Measurements from ENCODE around the gene NID1.

The NID1 gene

DNA sequence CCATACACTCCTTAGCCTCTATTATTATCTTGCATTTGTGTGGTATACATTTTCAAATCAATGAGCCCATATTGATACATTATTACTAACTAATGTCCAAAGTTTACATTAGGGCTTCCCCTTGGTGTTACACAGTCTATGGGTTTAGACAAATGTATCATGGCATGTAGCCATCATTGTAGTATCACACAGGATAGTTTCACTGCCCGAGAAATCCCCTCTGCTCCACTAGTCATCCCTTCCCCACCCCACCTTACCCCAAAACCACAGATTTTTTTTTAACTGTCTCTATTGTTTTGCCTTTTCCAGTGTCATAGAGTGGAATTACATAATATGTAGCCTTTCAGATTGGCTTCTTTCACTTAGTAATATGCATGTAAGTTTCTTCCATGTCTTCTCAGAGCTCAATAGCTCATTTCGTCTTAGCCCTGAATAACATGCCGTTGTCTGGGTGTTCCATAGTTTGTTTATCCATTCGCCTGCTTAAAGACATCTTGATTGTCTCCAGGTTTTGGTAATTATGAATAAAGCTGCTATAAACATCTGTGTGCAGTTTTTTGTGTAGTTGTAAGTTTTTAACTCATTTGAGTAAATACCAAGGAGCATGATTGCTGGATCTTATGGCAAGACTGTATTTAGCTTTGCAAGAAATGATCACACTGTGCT, 111.8 kb downstream of the NID1 start:
- no peak for DNase-seq

DNA sequence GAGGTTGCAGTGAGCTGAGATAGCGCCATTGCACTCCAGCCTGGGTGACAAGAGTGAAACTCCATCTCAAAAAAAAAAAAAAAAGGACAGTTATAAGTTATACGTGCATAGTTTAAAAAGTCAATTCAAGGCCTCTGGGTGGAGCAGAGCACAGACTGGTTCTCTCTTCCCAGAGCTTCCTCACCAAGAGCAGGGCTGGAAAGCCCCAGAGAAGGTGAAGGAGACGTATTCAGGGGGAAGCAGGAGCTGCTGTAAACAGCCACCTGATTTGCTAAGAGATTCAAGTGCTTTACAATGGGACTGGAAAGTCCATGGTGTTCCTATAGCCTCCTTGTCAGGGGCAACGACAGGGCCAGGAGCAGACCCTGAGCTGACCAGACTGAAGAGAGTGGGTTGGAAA, 113.2 kb downstream of the NID1 start:
- DNase-seq, result no peak

DNA sequence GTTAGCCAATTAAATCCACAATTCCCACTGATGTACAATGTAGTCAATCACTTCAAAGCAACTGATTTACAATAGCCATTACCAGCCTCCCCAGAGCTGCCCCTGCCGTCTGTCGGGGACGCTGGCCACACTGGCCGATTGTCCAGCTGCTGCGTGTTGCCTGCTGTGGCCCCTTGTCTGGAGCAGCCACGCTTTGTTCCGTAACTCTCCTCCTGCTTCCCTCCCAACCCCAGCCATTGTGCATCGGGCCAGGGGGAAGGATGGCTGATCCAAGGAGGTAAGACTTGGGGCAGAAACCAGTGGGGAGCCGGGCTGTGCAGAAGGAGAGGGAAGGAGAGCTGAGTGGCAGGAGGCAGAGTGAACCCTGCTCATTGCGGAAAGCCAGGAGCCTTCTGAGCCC, 114.6 kb downstream of the NID1 start:
- DNase-seq, result no peak

DNA sequence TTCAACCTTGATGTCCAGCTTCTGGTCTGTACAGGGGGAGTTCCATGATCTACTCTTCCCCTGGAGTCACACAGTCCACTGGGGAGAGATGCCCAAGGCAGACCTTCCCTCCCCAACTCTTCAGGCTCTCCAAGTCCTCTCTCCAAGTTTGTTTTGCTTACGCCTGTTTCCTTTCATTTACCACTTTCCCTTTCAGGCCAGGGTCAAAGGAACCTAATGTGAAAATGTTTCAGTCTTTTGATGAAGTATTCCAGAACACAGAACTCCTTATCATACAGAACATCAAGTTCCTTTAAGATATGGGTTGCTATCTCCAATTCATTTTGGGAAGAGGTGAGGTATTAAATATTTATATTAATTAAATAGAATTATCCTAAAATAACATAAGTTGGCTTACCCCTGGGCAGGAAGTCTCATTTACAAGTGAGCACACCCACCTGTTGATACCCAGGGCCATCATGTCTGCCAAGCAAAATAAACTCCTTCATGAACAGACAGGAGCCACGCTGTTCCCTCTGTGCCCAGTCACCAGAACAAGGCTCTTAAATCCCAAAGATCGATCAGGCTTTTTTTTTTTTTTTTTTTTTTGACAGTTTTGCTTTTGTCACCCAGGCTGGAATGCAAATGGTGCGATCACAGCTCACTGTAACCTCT, 116.0 kb downstream of the NID1 start:
- DNase-seq, result no peak

DNA sequence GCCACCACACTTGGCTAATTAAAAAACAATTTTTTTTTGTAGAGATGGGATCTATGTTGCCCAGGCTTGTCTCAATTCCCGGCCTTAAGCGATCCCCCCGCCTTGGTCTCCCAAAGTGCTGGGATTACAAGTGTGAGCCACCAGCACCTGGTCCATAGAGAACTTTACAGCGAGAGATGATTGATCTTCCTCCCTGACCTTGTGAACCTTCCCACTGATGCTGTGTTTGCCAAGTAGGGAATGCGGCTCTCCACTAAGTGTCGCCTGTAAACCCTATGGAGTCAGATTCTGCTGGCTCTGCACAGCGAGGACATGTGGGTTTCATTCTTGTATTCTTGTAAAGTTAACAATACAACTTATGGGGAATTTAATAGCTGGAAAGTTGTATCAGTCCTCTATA, 116.9 kb downstream of the NID1 start:
- DNase-seq, result no peak

DNA sequence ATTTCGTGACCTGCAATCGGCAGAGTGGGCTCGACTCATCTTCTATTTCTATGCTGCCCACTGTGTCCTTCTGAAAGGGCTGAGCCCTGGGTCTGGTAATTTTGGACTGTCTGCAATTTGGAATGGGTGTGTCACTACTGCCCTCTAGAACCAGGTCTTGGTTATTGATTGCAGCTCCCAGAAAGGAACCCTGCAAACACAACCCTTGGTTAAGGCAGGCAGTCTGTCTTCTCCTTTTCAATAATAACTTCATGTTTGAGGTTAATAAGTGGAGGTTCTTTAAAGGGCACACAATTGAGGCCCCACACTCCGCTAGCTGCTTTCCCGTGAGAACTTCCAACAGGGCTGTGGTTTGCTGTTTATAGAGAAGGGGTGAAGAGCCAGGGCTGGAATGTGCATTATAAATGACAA, 118.3 kb downstream of the NID1 start:
- DNase-seq, result no peak

DNA sequence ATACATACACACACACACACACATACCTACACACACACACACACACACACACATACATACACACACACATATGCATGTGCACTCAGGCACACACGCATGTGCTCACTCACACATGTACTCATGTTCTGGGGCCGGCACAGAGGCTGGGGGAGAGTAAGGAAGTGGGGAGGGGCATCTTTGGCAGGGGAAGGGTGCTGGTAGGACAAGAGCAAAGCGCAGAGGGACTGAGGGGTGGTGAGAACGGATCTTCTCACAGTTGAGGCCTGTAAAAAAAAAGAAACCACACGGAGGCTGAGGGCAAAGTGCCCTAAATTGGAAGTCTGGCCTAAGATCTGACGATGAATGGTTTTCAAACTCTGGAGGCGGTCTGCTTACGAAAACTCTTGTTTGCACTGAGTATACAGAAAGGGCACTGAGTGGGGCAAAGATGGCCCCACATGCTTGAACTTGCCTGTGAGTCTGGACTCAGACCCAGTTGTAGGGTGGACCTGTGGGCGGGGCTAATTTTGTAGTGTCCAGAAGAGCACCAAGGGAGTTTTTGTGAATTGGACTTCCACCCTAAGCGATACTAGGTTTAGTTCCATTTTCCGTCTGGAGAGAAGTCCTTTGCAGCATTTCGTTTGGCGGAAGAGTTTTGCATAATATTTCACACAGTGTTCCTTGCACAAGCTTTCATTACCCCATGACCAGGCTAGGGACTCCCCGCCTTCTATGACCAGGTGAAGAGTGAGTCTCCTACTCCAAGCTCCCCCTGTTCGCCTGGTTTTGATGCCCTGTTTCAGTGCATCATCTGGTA, 118.9 kb downstream of the NID1 start:
- no peak for DNase-seq

DNA sequence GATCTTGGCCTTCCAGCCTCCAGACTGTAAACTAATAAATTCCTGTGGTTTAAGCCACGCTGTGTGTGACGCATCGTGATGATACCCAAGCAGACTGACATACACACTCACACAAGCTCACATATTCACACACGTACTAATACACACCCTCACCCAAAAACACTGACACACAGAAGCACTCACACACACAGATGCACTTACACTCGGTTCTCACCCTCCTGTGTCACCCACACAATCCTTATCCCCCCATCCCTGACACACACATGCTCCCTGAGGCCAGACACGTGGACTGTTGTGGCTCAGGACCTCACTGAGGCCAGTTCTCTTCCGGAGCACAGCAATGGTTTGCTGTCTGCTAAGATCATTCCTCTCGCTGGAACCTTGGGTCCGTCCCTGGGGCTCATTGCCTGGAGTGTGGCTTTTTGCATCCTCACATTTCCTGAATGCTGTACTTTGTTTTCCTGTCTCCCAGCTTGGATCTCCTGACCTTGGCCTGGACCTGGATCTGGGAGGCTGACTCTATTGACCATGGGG, 121.2 kb downstream of the NID1 start:
- peak; percentile 49 for DNase-seq

DNA sequence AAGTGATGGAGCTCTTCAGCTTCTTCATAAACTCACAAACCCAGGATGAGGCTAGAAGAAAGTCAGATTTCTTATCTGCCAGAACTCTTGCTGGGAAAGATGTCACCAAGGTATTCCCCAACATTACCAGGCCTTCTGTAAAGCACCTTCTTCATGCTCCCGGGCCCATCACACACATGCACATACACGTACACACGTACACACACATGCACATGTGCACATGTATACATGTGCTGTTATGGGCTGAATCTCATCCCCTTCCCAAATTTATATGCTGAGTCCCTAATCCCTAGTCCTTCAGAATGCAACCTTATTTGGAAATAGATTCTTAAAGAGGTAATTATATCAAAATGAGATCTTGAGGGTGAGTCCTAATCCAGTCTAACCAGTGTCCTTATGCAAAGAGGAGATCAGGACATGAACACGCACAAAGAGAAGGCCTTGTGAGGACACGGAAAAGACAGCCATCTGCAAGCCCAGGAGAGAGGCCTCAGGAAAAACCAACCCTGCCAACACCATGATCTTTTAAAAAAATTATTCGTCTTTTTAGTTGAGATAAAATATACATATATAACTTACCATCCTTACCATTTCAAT, 121.8 kb downstream of the NID1 start:
- DNase-seq, result no peak

DNA sequence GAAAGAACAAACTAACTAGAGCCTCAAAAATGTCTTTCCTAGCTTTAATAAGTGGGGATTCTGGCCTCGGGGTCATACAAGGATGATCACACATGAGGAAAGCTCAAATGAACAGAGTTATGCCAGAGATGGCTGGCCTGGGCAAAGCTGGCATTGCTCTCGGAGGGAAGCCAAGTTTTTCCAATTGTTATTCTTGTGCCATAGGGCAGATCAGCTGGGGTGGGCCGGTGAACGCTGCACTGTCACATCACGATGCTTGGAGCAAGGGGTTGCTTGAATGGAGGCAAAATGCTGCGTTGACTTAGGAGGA, 122.3 kb downstream of the NID1 start:
- no peak for DNase-seq

DNA sequence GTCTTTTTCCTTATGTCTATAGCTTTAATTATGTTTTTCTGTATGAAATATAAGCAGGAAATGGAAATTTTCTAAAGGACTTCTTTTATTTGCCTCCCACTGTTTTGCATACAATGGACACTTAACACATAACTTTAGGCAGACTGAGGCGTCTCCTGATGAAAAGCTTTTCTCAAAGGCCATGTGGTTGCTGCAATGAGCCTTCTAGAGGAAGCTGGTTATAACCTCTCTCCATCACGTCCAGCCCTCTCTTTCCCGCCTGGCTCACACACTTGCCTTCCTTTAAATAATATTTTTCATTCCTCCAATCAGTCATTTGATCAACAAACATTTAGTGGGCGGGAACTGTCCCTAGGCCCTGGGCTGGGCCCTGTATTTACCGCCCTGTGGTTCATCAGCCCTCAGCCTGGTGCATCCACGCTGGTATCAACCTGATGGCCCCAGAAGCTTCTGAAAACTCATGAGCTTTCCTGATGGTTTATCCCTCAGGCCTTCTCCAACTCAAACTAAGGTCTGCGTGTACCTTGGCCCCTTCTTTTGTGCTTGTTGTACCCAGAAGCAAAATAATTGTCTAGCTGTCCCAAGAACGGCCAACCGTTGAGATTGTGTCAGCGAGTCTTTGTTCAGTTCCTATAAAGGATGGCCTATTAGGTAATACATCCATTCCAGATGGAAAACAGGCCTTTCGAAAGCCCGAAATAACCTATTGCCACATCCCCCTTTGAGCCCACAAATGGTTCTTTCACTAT, 122.8 kb downstream of the NID1 start:
- DNase-seq, result no peak

DNA sequence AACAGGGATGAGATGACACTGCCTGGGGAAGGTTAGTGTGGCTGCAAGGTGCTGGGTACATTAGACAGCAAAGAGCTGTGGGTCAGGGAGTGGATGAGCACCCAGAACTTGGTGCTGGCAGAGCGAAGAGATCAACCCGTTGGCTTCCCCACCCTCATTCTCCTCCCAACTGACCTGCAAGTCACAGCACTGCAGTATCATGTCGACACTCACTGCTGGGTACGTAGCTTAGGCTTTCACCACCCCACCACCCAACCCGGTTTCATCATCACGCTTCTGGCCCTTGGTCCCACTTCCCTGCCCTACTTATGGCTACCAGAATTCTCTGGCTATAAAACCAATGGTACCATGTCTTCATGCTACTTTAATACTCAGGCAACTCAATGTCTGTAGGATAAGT, 124.6 kb downstream of the NID1 start:
- DNase-seq, result no peak

DNA sequence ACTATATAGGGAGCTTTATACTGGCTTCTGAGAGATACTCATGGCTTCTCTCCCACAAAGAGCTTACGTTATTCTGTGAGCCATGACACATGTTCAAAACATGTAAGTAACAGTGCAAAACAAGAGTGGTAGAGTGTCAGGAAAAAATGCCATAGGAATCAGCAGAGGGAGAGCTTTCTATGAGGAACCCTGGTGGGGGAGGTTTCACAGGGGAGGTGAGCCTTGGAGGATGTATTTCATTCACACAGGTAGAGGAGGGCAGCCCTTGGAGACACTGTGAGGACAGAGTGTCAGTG, 125.5 kb downstream of the NID1 start:
- DNase-seq, result no peak

DNA sequence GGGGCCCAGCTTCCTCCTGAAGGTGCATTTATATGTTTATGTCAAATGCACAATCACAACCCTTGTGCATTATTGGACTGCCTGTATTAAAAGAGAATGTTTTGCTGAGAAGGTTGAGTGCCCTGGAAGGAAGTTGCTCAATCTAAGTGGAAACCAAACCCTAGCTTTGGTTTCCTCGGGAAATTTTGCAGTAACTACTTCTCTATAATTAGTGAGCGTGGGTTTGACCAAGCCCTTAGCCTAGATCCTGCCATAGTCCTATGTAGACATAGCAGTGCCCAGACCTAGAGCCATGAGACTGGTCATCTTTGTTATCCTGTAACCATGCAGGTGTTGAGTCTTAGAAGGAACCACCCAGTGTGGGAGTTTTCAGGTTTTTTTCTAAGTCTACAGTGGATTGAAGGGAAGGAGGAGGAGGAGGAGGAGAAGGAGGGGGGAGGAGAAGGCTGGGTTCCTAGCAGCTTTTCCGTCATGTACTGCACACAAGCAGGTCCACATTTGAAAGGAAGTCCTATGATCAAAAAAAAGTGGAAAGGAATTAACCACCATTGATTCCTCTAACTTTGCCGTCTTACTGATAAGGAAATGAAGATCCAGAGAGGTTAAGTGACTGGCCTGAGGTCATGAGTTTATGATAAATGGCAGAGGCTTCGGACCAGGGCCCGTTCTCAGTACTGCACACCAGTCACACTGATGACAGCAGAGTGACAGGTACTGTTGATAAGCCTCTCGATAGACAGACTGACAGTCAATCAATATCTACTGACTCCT, 126.0 kb downstream of the NID1 start:
- no peak for DNase-seq

DNA sequence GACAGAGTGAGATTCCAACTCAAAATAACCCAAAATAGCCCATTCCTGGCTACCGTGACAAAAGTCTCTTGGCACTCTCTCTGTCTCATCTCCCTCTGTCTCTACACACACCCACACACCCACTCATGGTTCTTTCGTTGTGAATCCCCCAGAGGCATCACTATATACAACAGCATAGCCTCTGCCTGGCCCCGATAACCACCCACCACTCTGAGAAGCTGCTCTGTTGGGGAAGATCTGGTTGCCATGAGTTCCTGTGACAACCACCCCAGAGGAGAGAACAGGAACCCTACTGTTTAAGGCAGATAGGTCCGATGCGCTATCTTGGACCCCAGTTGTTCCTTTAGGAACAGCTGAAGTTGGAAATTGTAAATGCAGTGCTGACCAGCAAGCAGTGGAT, 127.8 kb downstream of the NID1 start:
- DNase-seq, result no peak

DNA sequence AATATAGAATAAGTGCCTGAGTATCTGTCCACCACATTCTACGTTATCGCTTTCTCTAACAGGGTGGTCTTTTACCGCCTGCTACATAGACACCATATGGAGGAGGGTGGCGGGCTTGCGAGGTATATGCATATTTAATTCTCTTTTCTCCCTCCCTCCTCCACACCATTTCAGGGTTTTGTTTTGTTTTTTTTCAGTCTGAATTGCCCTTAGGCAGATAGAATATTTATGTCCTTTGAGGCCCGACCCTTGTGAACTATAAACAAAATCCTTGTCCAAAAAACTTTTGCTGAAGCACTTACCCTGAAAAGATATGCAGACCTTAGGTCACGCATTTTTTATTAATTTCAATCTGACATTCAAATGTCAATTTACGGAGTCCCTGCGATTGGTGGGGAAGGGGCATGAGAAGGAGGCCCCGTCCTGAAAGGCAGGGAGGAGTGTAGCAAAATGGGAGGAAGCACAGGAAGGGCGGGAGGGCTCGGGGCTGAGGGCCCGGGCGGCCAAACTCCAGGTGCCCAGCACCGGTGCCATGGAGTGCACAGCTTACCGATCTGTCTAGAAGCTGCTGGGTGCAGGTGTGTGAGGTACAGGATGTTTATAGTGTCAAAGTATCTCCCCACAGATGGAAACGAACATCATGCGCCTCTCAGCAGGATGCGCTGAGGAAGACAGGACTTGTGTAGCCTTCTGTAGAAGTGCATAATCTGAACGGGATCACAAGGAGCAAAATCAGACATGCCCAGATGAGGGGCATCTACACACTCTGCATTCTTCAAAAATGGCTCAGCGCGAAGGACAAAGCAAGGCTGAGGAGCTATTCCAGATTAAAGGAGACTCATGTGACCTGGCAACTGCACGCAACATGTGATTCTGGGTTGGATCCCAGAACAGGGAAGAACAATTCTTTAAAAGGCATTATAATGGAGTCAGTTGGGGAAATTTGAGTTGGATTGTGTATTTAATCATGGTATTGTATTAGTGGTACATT, 129.4 kb downstream of the NID1 start:
- no peak for DNase-seq

DNA sequence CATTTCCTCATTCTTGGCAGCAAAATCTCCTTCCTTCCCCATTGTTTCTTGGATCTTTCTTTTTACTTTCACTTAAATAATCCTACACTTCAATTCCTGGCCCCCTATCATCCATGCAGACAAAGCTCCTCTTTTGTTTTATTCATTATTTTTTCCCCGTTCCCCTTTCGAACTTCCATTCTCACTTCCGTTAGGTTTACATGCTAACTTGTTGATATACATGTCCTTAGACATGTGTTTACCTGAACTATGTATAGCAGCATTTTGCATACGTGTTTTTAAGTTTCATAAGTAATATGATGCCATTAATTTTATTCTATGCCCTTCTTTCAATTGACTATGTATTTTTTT, 131.1 kb downstream of the NID1 start:
- DNase-seq, result no peak

DNA sequence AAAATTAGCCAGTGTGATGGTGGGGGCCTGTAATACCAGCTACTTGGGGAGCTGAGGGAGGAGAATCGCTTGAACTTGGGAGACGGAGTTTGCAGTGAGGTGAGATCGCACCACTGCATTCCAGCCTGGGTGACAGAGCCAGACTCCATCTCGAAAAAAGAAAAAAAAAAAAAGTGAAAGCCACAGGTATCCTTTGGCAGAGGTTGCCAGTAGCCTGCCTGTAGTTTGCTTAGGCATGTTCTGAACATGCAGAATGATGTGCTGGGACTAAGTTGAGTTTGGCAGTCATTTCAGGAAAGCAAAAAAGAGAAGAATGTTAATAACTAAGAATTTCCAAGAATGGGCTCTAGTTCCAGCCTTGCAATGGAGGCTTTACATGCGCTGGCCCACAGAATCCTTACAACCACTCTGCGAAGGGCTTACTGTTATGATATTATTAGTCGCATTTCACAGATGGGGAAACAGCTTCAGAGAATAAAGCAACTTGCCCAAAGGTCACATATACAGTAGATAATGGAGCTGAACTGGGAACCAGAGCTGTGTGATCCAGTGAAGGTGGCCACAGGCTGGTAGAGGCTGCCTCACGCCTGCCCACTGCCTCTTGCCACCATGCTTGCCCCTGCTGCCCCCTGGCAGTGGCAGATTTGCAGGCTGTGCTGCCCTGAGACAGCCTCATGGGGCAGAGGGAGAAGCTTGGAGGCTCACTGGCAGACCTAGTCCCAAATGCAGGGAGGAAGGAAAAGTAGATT, 131.7 kb downstream of the NID1 start:
- DNase-seq, result no peak

DNA sequence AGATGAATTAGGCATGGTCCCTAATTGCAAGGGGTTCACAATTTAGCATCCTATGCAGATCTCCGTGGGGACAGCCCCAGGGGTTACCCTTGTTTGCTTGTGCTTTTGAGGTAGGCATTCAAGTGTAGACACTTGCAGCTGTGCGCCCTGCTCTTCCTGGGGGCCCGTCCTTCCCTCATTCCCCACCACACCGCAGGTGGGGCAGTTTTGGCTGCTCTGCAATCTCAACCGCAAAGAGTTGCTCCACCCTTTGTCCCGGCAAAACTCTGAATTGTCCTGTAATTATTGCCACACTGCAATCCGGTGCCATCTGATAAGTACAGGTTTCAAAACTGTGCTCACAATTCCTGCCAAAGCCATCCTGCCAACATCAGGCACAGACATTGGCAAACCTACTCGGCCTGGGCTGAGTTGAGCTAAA, 132.8 kb downstream of the NID1 start:
- no peak for DNase-seq

DNA sequence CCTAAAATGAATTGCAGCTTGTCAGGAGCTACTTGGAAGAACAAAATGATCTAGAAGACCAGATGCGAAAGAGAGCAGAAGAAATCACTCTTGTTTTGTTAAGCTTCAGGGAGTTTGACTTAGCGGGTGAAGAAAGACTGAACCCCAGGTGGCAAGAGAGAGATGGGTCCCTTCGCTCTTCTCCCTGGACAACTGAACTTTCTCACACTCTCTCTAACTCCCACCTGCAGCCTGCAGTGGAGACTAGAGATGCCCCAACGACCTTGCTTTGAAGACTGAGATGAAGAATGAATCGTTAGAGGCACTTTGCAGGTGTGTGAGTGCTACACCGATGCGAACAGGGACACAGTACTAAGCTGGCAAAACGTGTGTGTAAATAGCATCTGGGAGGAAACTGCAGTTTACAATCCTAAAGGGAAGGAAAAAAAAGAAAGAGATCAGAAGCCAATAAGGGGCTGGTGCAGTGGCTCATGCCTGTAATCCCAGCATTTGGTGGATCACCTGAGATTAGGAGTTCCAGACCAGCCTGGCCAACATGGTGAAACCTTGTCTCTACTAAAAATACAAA, 133.6 kb downstream of the NID1 start:
- no peak for DNase-seq
